HEK293T (cell line): Measurements from ENCODE around the gene RHNO1.

ENCODE experiments used
- ARNT ChIP-seq: fragments of 450-650 bp; IDR thresholded peaks from 2 replicates; pipeline ENCODE4 v1.6.1; 2017; ENCODE audit warnings: mild to moderate bottlenecking
- CTBP1 ChIP-seq: fragments of 450-650 bp; IDR thresholded peaks from 2 replicates; pipeline ENCODE4 v1.6.1; 2016; ENCODE audit warnings: borderline replicate concordance
- ELF4 ChIP-seq: fragments of 450-650 bp; IDR thresholded peaks from 2 replicates; pipeline ENCODE4 v1.6.1; 2017; ENCODE audit warnings: antibody characterized with exemption
- FOXA1 ChIP-seq: fragments of 450-650 bp; IDR thresholded peaks from 2 replicates; pipeline ENCODE4 v1.6.1; 2016; ENCODE audit warnings: mild to moderate bottlenecking
- FOXK2 ChIP-seq: fragments of 450-650 bp; IDR thresholded peaks from 2 replicates; pipeline ENCODE4 v1.6.1; 2016; ENCODE audit warnings: mild to moderate bottlenecking
- FOXM1 ChIP-seq: fragments of 450-650 bp; IDR thresholded peaks from 2 replicates; pipeline ENCODE4 v1.6.1; 2017; ENCODE audit warnings: mild to moderate bottlenecking, borderline replicate concordance
- LEF1 ChIP-seq: fragments of 450-650 bp; IDR thresholded peaks from 2 replicates; pipeline ENCODE4 v1.6.1; 2017; ENCODE audit warnings: mild to moderate bottlenecking, borderline replicate concordance
- NFRKB ChIP-seq: fragments of 450-650 bp; IDR thresholded peaks from 2 replicates; pipeline ENCODE4 v1.6.1; 2016; ENCODE audit warnings: mild to moderate bottlenecking, moderate library complexity
- SP1 ChIP-seq: fragments of 450-650 bp; IDR thresholded peaks from 2 replicates; pipeline ENCODE4 v1.6.1; 2017
- ZNF384 ChIP-seq: fragments of 450-650 bp; IDR thresholded peaks from 2 replicates; pipeline ENCODE4 v1.6.1; 2016

- no peak for TF ChIP-seq FOXK2
- no peak for TF ChIP-seq SP1
- TF ChIP-seq LEF1: no peak
- TF ChIP-seq ELF4: no peak
- no peak for TF ChIP-seq ARNT
- no peak for TF ChIP-seq NFRKB
- TF ChIP-seq FOXA1: no peak
- no peak for TF ChIP-seq CTBP1
- TF ChIP-seq ZNF384: no peak
- TF ChIP-seq FOXM1: no peak
These were observed 484 bp upstream of the RHNO1 start for GRCh38 chr12:2876431-2877046.
